Bronchial epithelial cell (primary cell): ENCODE data around the gene HDDC2. TPM values are rescaled to one million over a fixed set of nuclear protein-coding genes. Genes with fewer than 3 reads are reported as not detected.

ENCODE experiments used
- DNase-seq: peaks from one replicate; pipeline ENCODE4 v3.0.0-alpha.2; 2010; ENCODE audit warnings: low read depth
- FAIRE-seq: peaks from 2 replicates; lab custom pipeline; 2011; peaks lifted over from hg19 to GRCh38; lab: Jason Lieb, UNC
- H3K27me3 ChIP-seq: 2 replicates; pipeline ENCODE4 v1.5.1; 2011; ENCODE audit warnings: low read length; ENCODE audit not compliant: control insufficient read depth, insufficient read depth
- H3K36me3 ChIP-seq: 2 replicates; pipeline ENCODE4 v1.5.1; 2011; ENCODE audit warnings: low read length; ENCODE audit not compliant: control insufficient read depth, insufficient read depth
- H3K4me3 ChIP-seq: 2 replicates; pipeline ENCODE4 v1.5.1; 2011; ENCODE audit warnings: mild to moderate bottlenecking, low read depth, low read length, control low read depth
- total RNA-seq: library from RNA; depleted of rRNA; stranded (reverse); fragments of >200 nt; gene quantifications from 2 replicates; pipeline ENCODE4 v1.2.1, GENCODE V29; 2014
- TF ChIP-seq, protein P1 (sequence below): IDR thresholded peaks from 2 replicates; pipeline ENCODE4 v1.5.1; 2011; ENCODE audit warnings: mild to moderate bottlenecking, moderate library complexity, low read length, control low read depth, inconsistent platforms; ENCODE audit not compliant: insufficient read depth, severe bottlenecking

Gene HDDC2
- total RNA-seq, 1 donor from 2014 or later, result 86.1 TPM

GRCh38 chr6:125248136-125248535 is 53.6 kb downstream of the HDDC2 start:
- FAIRE-seq, result no peak

GRCh38 chr6:125246566-125246965 is 55.2 kb downstream of the HDDC2 start:
- no peak for DNase-seq
- Histone ChIP-seq H3K4me3 (no peak overlapping the region), H3K27me3 (no peaks in the 10 kb centered on the region), H3K36me3 (peaks cover 2% of the 10 kb centered on the region)
- no peak for FAIRE-seq
- TF ChIP-seq, protein P1, sequence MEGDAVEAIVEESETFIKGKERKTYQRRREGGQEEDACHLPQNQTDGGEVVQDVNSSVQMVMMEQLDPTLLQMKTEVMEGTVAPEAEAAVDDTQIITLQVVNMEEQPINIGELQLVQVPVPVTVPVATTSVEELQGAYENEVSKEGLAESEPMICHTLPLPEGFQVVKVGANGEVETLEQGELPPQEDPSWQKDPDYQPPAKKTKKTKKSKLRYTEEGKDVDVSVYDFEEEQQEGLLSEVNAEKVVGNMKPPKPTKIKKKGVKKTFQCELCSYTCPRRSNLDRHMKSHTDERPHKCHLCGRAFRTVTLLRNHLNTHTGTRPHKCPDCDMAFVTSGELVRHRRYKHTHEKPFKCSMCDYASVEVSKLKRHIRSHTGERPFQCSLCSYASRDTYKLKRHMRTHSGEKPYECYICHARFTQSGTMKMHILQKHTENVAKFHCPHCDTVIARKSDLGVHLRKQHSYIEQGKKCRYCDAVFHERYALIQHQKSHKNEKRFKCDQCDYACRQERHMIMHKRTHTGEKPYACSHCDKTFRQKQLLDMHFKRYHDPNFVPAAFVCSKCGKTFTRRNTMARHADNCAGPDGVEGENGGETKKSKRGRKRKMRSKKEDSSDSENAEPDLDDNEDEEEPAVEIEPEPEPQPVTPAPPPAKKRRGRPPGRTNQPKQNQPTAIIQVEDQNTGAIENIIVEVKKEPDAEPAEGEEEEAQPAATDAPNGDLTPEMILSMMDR, result no peak

More at GRCh38 chr6:125248136-125248535, 53.6 kb downstream of the HDDC2 start:
- Histone ChIP-seq H3K36me3 (peaks cover 2% of the 10 kb centered on the region), H3K27me3 (no peaks in the 10 kb centered on the region), H3K4me3 (no peak overlapping the region)
- TF ChIP-seq, protein P1, result no peak
- DNase-seq, result no peak

- DNase-seq (peak; percentile 34), FAIRE-seq (no peak)
- Histone ChIP-seq H3K36me3 (peaks cover 2% of the 10 kb centered on the region), H3K4me3 (no peak overlapping the region), H3K27me3 (no peaks in the 10 kb centered on the region)
- TF ChIP-seq, protein P1, result no peak
Measured at GRCh38 chr6:125245523-125246264, 56.1 kb downstream of the HDDC2 start.

- Histone ChIP-seq H3K36me3 (peaks cover 2% of the 10 kb centered on the region), H3K27me3 (no peaks in the 10 kb centered on the region), H3K4me3 (no peak overlapping the region)
- FAIRE-seq (no peak), DNase-seq (no peak)
- TF ChIP-seq, protein P1, result no peak
Measured at GRCh38 chr6:125245109-125245508, 56.7 kb downstream of the HDDC2 start.

GRCh38 chr6:125237764-125238163 is 64.0 kb downstream of the HDDC2 start:
- FAIRE-seq, result no peak
- Histone ChIP-seq H3K27me3 (no peaks in the 10 kb centered on the region), H3K36me3 (peaks cover 1% of the 10 kb centered on the region), H3K4me3 (no peak overlapping the region)
- TF ChIP-seq, protein P1, result no peak
- DNase-seq, result no peak
